Chondrocyte (in vitro differentiated cells): ENCODE data around the gene NUAK1. TPM values are rescaled to one million over a fixed set of nuclear protein-coding genes. Genes with fewer than 3 reads are reported as not detected.
A peak's percentile ranks its signal among the peaks of the same experiment; 100 is the strongest.

ENCODE experiments used
- DNase-seq: peaks from one replicate; pipeline ENCODE4 v3.0.0; 2021; ENCODE audit warnings: mixed read lengths, low spot score
- H3K27ac Mint-ChIP-seq: one replicate; pipeline ENCODE4 v1.8.0; 2021; ENCODE audit warnings: mild to moderate bottlenecking, moderate library complexity, mixed read lengths; ENCODE audit not compliant: unreplicated experiment
- H3K27me3 Mint-ChIP-seq: 2 replicates; pipeline ENCODE4 v1.8.0; 2021; ENCODE audit warnings: low read depth, mixed read lengths
- H3K36me3 Mint-ChIP-seq: 2 replicates; pipeline ENCODE4 v1.8.0; 2021; ENCODE audit warnings: low read depth, mixed read lengths
- H3K4me1 Mint-ChIP-seq: 2 replicates; pipeline ENCODE4 v1.8.0; 2021; ENCODE audit warnings: low read depth, mild to moderate bottlenecking, mixed read lengths
- H3K4me3 Mint-ChIP-seq: one replicate; pipeline ENCODE4 v1.8.0; 2021; ENCODE audit warnings: mild to moderate bottlenecking, moderate library complexity, mixed read lengths; ENCODE audit not compliant: unreplicated experiment
- H3K9me3 Mint-ChIP-seq: 2 replicates; pipeline ENCODE4 v1.8.0; 2021; ENCODE audit warnings: low read depth, mixed read lengths
- CTCF ChIP-seq: fragments of 200-600 bp; sonication (generic); IDR thresholded peaks from 2 replicates; pipeline ENCODE4 v1.5.0; 2021; ENCODE audit warnings: antibody characterized with exemption, mild to moderate bottlenecking, moderate library complexity
- total RNA-seq: library from RNA; stranded (reverse); gene quantifications from 3 replicates; pipeline ENCODE4 v1.2.1, GENCODE V29; 2021

Gene NUAK1
- total RNA-seq, 1 donor from 2014 or later, result 78.1 TPM

- peak overlapping the region; percentile 97 for H3K27ac Mint-ChIP-seq
- peaks cover 2% of the 10 kb centered on the region for H3K36me3 Mint-ChIP-seq
- H3K9me3 Mint-ChIP-seq, result no peaks in the 10 kb centered on the region
- TF ChIP-seq CTCF, result no peak
- H3K4me3 Mint-ChIP-seq, result no peak overlapping the region
- DNase-seq, result no peak
- no peaks in the 10 kb centered on the region for H3K27me3 Mint-ChIP-seq
- H3K4me1 Mint-ChIP-seq, result peaks cover 100% of the 10 kb centered on the region
Observed at GRCh38 chr12:106113824-106114446, 24.8 kb downstream of the NUAK1 start.

GRCh38 chr12:106113446-106113823 lies 25.3 kb downstream of the NUAK1 start:
- peak overlapping the region; percentile 97 for H3K27ac Mint-ChIP-seq
- peaks cover 100% of the 10 kb centered on the region for H3K4me1 Mint-ChIP-seq
- peaks cover 2% of the 10 kb centered on the region for H3K36me3 Mint-ChIP-seq
- H3K27me3 Mint-ChIP-seq, result no peaks in the 10 kb centered on the region
- DNase-seq, result no peak
- no peak for TF ChIP-seq CTCF
- H3K9me3 Mint-ChIP-seq, result no peaks in the 10 kb centered on the region
- H3K4me3 Mint-ChIP-seq, result peak overlapping the region; percentile 29

GRCh38 chr12:106113042-106113441 lies 25.7 kb downstream of the NUAK1 start:
- Mint-ChIP-seq H3K36me3 (peaks cover 2% of the 10 kb centered on the region), H3K27ac (peak overlapping the region; percentile 97), H3K9me3 (no peaks in the 10 kb centered on the region), H3K4me1 (peaks cover 100% of the 10 kb centered on the region), H3K27me3 (no peaks in the 10 kb centered on the region), H3K4me3 (peak overlapping the region; percentile 29)
- no peak for TF ChIP-seq CTCF
- no peak for DNase-seq

GRCh38 chr12:106112145-106112821 lies 26.5 kb downstream of the NUAK1 start:
- no peaks in the 10 kb centered on the region for H3K27me3 Mint-ChIP-seq
- no peaks in the 10 kb centered on the region for H3K9me3 Mint-ChIP-seq
- no peak for DNase-seq
- no peak for TF ChIP-seq CTCF
- H3K4me1 Mint-ChIP-seq, result peaks cover 100% of the 10 kb centered on the region
- H3K27ac Mint-ChIP-seq, result peak overlapping the region; percentile 97
- H3K4me3 Mint-ChIP-seq, result no peak overlapping the region
- H3K36me3 Mint-ChIP-seq, result peaks cover under 1% of the 10 kb centered on the region

- no peak for DNase-seq
- no peaks in the 10 kb centered on the region for H3K27me3 Mint-ChIP-seq
- peaks cover 2% of the 10 kb centered on the region for H3K36me3 Mint-ChIP-seq
- no peak overlapping the region for H3K4me3 Mint-ChIP-seq
- H3K4me1 Mint-ChIP-seq, result peaks cover 100% of the 10 kb centered on the region
- TF ChIP-seq CTCF, result no peak
- H3K27ac Mint-ChIP-seq, result peak overlapping the region; percentile 97
- H3K9me3 Mint-ChIP-seq, result no peaks in the 10 kb centered on the region
Observed at GRCh38 chr12:106110626-106111300, 28.0 kb downstream of the NUAK1 start.
